ENCODE measurements around the gene SHISA8.

GRCh38 chr22:41904450-41905410 lies 10.1 kb downstream of the SHISA8 start:
- TF ChIP-seq, protein P1, sequence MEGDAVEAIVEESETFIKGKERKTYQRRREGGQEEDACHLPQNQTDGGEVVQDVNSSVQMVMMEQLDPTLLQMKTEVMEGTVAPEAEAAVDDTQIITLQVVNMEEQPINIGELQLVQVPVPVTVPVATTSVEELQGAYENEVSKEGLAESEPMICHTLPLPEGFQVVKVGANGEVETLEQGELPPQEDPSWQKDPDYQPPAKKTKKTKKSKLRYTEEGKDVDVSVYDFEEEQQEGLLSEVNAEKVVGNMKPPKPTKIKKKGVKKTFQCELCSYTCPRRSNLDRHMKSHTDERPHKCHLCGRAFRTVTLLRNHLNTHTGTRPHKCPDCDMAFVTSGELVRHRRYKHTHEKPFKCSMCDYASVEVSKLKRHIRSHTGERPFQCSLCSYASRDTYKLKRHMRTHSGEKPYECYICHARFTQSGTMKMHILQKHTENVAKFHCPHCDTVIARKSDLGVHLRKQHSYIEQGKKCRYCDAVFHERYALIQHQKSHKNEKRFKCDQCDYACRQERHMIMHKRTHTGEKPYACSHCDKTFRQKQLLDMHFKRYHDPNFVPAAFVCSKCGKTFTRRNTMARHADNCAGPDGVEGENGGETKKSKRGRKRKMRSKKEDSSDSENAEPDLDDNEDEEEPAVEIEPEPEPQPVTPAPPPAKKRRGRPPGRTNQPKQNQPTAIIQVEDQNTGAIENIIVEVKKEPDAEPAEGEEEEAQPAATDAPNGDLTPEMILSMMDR (conservative IDR thresholded peaks at IDR 0.05; ENCODE audit: low read length), result no peak
- no peak for TF ChIP-seq EZH2phosphoT487 (IDR thresholded peaks at IDR 0.05; ENCODE audit: borderline replicate concordance)
